HG03097 (cell line): ENCODE measurements around the gene DSCAM.
"Not testable (repeated sequence)": the region's sequence is repeated elsewhere in the genome, so short reads cannot be mapped to it uniquely, and the experiment has no call there.

Source experiments
- ATAC-seq: cut with Tn5 transposase; IDR thresholded peaks from one replicate; pipeline ENCODE4 v1.9.1; 2021; ENCODE audit not compliant: unreplicated experiment, low FRiP score

Gene DSCAM

GRCh38 chr21:40074710-40075109 lies 772.2 kb downstream of the DSCAM start:
- ATAC-seq = no peak

GRCh38 chr21:40074198-40074597 lies 772.8 kb downstream of the DSCAM start:
- ATAC-seq = no peak

GRCh38 chr21:40073642-40074041 lies 773.3 kb downstream of the DSCAM start:
- ATAC-seq = no peak

- ATAC-seq = no peak
Observed at GRCh38 chr21:40070871-40071270, 776.1 kb downstream of the DSCAM start.

- ATAC-seq = no peak
Observed at GRCh38 chr21:40067751-40068150, 779.2 kb downstream of the DSCAM start.

GRCh38 chr21:40066221-40066620 lies 780.7 kb downstream of the DSCAM start:
- no peak for ATAC-seq

- no peak for ATAC-seq
Observed at GRCh38 chr21:40060083-40060677, 786.8 kb downstream of the DSCAM start.

- ATAC-seq = no peak
Observed at GRCh38 chr21:40057331-40057730, 789.6 kb downstream of the DSCAM start.

- ATAC-seq = no peak
Observed at GRCh38 chr21:40056031-40056430, 790.9 kb downstream of the DSCAM start.

GRCh38 chr21:40054403-40054802 lies 792.6 kb downstream of the DSCAM start:
- no peak for ATAC-seq

- no peak for ATAC-seq
Observed at GRCh38 chr21:40053007-40053406, 794.0 kb downstream of the DSCAM start.

- ATAC-seq = no peak
Observed at GRCh38 chr21:40052276-40052675, 794.7 kb downstream of the DSCAM start.

- no peak for ATAC-seq
Observed at GRCh38 chr21:40051801-40052200, 795.2 kb downstream of the DSCAM start.

- ATAC-seq = no peak
Observed at GRCh38 chr21:40049931-40050290, 797.0 kb downstream of the DSCAM start.

GRCh38 chr21:40049031-40049930 lies 797.7 kb downstream of the DSCAM start:
- ATAC-seq = no peak

- ATAC-seq = no peak
Observed at GRCh38 chr21:40047993-40048730, 798.8 kb downstream of the DSCAM start.

GRCh38 chr21:40047211-40047610 lies 799.7 kb downstream of the DSCAM start:
- ATAC-seq = no peak

GRCh38 chr21:40043866-40044265 lies 803.1 kb downstream of the DSCAM start:
- ATAC-seq = no peak

GRCh38 chr21:40043423-40043822 lies 803.5 kb downstream of the DSCAM start:
- ATAC-seq = no peak

- no peak for ATAC-seq
Observed at GRCh38 chr21:40041446-40041845, 805.5 kb downstream of the DSCAM start.

GRCh38 chr21:40033156-40033782 lies 813.7 kb downstream of the DSCAM start:
- not testable (repeated sequence) for ATAC-seq
